HepG2 (cell line): Measurements from ENCODE around the gene HOXD8. TPM values are rescaled to one million over a fixed set of nuclear protein-coding genes. Genes with fewer than 3 reads are reported as not detected.
A peak's percentile ranks its signal among the peaks of the same experiment; 100 is the strongest.

Experiments
- EED ChIP-seq: sonication (generic); formaldehyde crosslinking; IDR thresholded peaks from 2 replicates; pipeline ENCODE4 v1.5.0; 2020; ENCODE audit warnings: mild to moderate bottlenecking, missing genetic modification reagents
- HMG20B ChIP-seq: conservative IDR thresholded peaks from 2 replicates; pipeline ENCODE4 v1.6.1; 2016; ENCODE audit warnings: missing genetic modification reagents, missing compliant biosample characterization
- MAZ ChIP-seq, 2 experiments: sonication (generic) in 1 of 2; formaldehyde crosslinking in 1 of 2; IDR thresholded peaks; 2 replicates each; pipeline versions ENCODE4 v1.5.0 to v1.6.1; 2012 to 2020; ENCODE audit warnings: low read depth in 2 of 2, mild to moderate bottlenecking in 2 of 2, borderline replicate concordance in 1 of 2, improper control_type of control experiment in 1 of 2, low read length in 1 of 2, missing genetic modification reagents in 1 of 2, moderate library complexity in 1 of 2
- POLR2G ChIP-seq: fragments of 200-400 bp; formaldehyde crosslinking; IDR thresholded peaks from 2 replicates; pipeline ENCODE4 v1.6.1; 2018; ENCODE audit warnings: mild to moderate bottlenecking, low read depth, low read length, moderate library complexity
- RFX5 ChIP-seq: IDR thresholded peaks from 2 replicates; pipeline ENCODE4 v1.6.1; 2011; ENCODE audit warnings: low read depth, low read length, improper control_type of control experiment
- SALL2 ChIP-seq: sonication (generic); formaldehyde crosslinking; IDR thresholded peaks from 2 replicates; pipeline ENCODE4 v1.8.1; 2023; ENCODE audit warnings: mild to moderate bottlenecking, missing genetic modification reagents, inconsistent platforms
- SPEN ChIP-seq: sonication (generic); formaldehyde crosslinking; IDR thresholded peaks from 2 replicates; pipeline ENCODE4 v1.5.1; 2020; ENCODE audit warnings: low read depth, mild to moderate bottlenecking, missing genetic modification reagents
- TAF1 ChIP-seq: sonication (generic); formaldehyde crosslinking; IDR thresholded peaks from 2 replicates; pipeline ENCODE4 v1.4.0; 2020; ENCODE audit warnings: missing genetic modification reagents
- ZMYM4 ChIP-seq: sonication (generic); formaldehyde crosslinking; IDR thresholded peaks from 2 replicates; pipeline ENCODE4 v1.8.1; 2023; ENCODE audit warnings: mild to moderate bottlenecking, missing genetic modification reagents
- ZNF501 ChIP-seq: sonication (generic); formaldehyde crosslinking; IDR thresholded peaks from 2 replicates; pipeline ENCODE4 v1.5.1; 2020; ENCODE audit warnings: mild to moderate bottlenecking, moderate library complexity, missing genetic modification reagents
- ZNF530 ChIP-seq: sonication (generic); formaldehyde crosslinking; IDR thresholded peaks from 2 replicates; pipeline ENCODE4 v1.5.0; 2020; ENCODE audit warnings: low read depth, mild to moderate bottlenecking, missing genetic modification reagents
- polyA plus RNA-seq, 8 experiments: library from polyadenylated mRNA; depleted of rRNA in 3 of 8; stranded (reverse) in 7 of 8; unstranded in 1 of 8; fragments of >200 nt; fragmentation: Illumina TruSeq in 4 of 8; extraction: Trizol in 4 of 8; gene quantifications; 2 replicates each; pipeline versions ENCODE4 v1.2.1 to v1.2.3, GENCODE V29; 2011 to 2016; ENCODE audit warnings: low read depth in 4 of 8, missing spikeins in 1 of 8, mixed read lengths in 1 of 8; ENCODE audit not compliant: insufficient read depth in 1 of 8
- total RNA-seq, 5 experiments: library from RNA; depleted of rRNA; stranded (reverse); fragments of >200 nt; fragmentation: Illumina TruSeq; extraction: Trizol; gene quantifications; 2 replicates each; pipeline ENCODE4 v1.2.3, GENCODE V29; 2016; ENCODE audit warnings: low read depth in 1 of 5
- TF ChIP-seq, protein P1 (sequence below): sonication (generic); formaldehyde crosslinking; IDR thresholded peaks from 2 replicates; pipeline ENCODE4 v1.4.0; 2020; ENCODE audit warnings: mild to moderate bottlenecking, missing genetic modification reagents
- TF ChIP-seq, protein P2 (sequence below), 2 experiments: sonication (generic) in 1 of 2; formaldehyde crosslinking in 1 of 2; IDR thresholded peaks; 2 replicates each; pipeline versions ENCODE4 v1.4.0 to v1.6.1; 2016 to 2020; ENCODE audit warnings: borderline replicate concordance in 1 of 2, low read depth in 1 of 2, mild to moderate bottlenecking in 1 of 2, missing genetic modification reagents in 1 of 2

The HOXD8 gene
- total and polyA plus RNA-seq, 2 of the 13 experiments (the other 11 are each of a cell fraction or from before 2014, with no cell fraction given): not detected

DNA sequence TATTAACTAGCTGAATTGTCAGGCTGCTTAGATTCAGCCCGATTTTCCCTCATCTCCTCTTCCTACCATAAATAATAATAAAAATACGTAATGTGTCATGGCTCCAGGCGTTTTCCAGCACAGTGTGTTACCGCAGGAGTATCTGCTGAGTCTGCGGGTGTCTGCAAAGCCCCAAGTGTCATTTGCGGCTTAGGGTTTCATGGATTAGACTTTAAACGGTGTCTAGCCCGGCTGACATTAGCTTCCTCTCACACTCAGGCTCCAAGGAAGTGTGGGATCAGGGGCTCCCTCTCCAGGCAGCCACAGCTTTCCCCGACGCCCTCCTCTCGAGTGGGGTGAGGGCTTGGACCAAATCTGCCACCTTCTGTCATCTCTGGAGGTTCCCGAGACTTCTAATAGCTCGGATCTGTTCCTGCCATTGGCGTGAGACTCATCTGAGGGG, 44.9 kb downstream of the HOXD8 start (continued):
- TF ChIP-seq, protein P1, sequence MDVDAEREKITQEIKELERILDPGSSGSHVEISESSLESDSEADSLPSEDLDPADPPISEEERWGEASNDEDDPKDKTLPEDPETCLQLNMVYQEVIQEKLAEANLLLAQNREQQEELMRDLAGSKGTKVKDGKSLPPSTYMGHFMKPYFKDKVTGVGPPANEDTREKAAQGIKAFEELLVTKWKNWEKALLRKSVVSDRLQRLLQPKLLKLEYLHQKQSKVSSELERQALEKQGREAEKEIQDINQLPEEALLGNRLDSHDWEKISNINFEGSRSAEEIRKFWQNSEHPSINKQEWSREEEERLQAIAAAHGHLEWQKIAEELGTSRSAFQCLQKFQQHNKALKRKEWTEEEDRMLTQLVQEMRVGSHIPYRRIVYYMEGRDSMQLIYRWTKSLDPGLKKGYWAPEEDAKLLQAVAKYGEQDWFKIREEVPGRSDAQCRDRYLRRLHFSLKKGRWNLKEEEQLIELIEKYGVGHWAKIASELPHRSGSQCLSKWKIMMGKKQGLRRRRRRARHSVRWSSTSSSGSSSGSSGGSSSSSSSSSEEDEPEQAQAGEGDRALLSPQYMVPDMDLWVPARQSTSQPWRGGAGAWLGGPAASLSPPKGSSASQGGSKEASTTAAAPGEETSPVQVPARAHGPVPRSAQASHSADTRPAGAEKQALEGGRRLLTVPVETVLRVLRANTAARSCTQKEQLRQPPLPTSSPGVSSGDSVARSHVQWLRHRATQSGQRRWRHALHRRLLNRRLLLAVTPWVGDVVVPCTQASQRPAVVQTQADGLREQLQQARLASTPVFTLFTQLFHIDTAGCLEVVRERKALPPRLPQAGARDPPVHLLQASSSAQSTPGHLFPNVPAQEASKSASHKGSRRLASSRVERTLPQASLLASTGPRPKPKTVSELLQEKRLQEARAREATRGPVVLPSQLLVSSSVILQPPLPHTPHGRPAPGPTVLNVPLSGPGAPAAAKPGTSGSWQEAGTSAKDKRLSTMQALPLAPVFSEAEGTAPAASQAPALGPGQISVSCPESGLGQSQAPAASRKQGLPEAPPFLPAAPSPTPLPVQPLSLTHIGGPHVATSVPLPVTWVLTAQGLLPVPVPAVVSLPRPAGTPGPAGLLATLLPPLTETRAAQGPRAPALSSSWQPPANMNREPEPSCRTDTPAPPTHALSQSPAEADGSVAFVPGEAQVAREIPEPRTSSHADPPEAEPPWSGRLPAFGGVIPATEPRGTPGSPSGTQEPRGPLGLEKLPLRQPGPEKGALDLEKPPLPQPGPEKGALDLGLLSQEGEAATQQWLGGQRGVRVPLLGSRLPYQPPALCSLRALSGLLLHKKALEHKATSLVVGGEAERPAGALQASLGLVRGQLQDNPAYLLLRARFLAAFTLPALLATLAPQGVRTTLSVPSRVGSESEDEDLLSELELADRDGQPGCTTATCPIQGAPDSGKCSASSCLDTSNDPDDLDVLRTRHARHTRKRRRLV (CRISPR knock-in tag): 0 out of 2 replicates have a peak, but pooled peaks have one; percentile 20
- TF ChIP-seq ZNF530 (CRISPR knock-in tag) (no peak), TAF1 (CRISPR knock-in tag) (0 out of 2 replicates have a peak, but pooled peaks have one; percentile 8), EED (CRISPR knock-in tag) (0 out of 2 replicates have a peak, but pooled peaks have one; percentile 11), SPEN (CRISPR knock-in tag) (no peak), ZMYM4 (CRISPR knock-in tag) (no peak), POLR2G (peak; percentile 59; the same call in 1 of the 2 replicates), HMG20B (CRISPR knock-in tag) (no peak), RFX5 (no peak), SALL2 (CRISPR knock-in tag) (0 out of 2 replicates have a peak, but pooled peaks have one; percentile 23), ZNF501 (0 out of 2 replicates have a peak, but pooled peaks have one; percentile 18), MAZ (IDR thresholded peaks at IDR 0.05; ENCODE audit: borderline replicate concordance, low read depth, low read length) (no peak), MAZ (CRISPR knock-in tag; IDR thresholded peaks at IDR 0.05; ENCODE audit: low read depth) (0 out of 2 replicates have a peak, but pooled peaks have one; percentile 25)
- TF ChIP-seq, protein P2, sequence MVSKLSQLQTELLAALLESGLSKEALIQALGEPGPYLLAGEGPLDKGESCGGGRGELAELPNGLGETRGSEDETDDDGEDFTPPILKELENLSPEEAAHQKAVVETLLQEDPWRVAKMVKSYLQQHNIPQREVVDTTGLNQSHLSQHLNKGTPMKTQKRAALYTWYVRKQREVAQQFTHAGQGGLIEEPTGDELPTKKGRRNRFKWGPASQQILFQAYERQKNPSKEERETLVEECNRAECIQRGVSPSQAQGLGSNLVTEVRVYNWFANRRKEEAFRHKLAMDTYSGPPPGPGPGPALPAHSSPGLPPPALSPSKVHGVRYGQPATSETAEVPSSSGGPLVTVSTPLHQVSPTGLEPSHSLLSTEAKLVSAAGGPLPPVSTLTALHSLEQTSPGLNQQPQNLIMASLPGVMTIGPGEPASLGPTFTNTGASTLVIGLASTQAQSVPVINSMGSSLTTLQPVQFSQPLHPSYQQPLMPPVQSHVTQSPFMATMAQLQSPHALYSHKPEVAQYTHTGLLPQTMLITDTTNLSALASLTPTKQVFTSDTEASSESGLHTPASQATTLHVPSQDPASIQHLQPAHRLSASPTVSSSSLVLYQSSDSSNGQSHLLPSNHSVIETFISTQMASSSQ (IDR thresholded peaks at IDR 0.05; ENCODE audit: low read depth): peak; percentile 77
- TF ChIP-seq, protein P2 (CRISPR knock-in tag; IDR thresholded peaks at IDR 0.05; ENCODE audit: borderline replicate concordance): no peak; the same call in 1 of the 2 replicates
